Psoas muscle (tissue), 8 donors: Measurements from ENCODE around the gene HEG1. TPM values are rescaled to one million over a fixed set of nuclear protein-coding genes. Genes with fewer than 3 reads are reported as not detected.

Source experiments
- ATAC-seq, 4 donors: fragments of 200-7000 bp; cut with Tn5 transposase; one replicate each; pipeline ENCODE4 v1.9.1; 2020; ENCODE audit warnings: moderate library complexity in 3 of 4, mild to moderate bottlenecking in 2 of 4
- DNase-seq, 2 donors: peaks; one replicate each; pipeline ENCODE4 v3.0.0-alpha.2; 2020
- H3K27ac ChIP-seq: fragments of 200-600 bp; one replicate; pipeline ENCODE4 v1.8.0; 2022
- H3K27me3 ChIP-seq, 3 donors: fragments of 200-600 bp in 1 of 3; one replicate each; pipeline versions ENCODE4 v1.6.1 to v1.8.0; 2013 to 2022; ENCODE audit warnings: low read length in 2 of 3, mild to moderate bottlenecking in 2 of 3, moderate library complexity in 1 of 3; ENCODE audit not compliant: insufficient read depth in 3 of 3
- H3K36me3 ChIP-seq, 2 donors: fragments of 200-600 bp in 1 of 2; one replicate each; pipeline versions ENCODE4 v1.6.1 to v1.8.0; 2013 to 2022; ENCODE audit warnings: low read depth in 1 of 2, mild to moderate bottlenecking in 1 of 2, moderate library complexity in 1 of 2; ENCODE audit not compliant: insufficient read depth in 1 of 2
- H3K4me1 ChIP-seq: fragments of 200-600 bp; one replicate; pipeline ENCODE4 v1.8.0; 2022
- H3K4me3 ChIP-seq: fragments of 200-600 bp; one replicate; pipeline ENCODE4 v1.8.0; 2022; ENCODE audit warnings: mild to moderate bottlenecking
- H3K9me3 ChIP-seq: fragments of 200-600 bp; one replicate; pipeline ENCODE4 v1.8.0; 2022
- CTCF ChIP-seq: fragments of 200-600 bp; IDR thresholded peaks from one replicate; pipeline ENCODE4 v1.8.0; 2022; ENCODE audit warnings: antibody characterized with exemption
- WGBS, 3 donors: extraction: QIAGEN DNeasy Blood & Tissue Kit; methylation state at CpG; one replicate each; pipeline versions ENCODE4 v1.1.6 to v1.1.7; 2013; 5-methylcytosine and 5-hydroxymethylcytosine counted together
- intact Hi-C, 2 donors: fragments of 100-400 bp; cut with DNase I; formaldehyde crosslinking; loops; one replicate each; pipeline versions ENCODE4 v1.11.0 to v1.14.2; 2022
- polyA plus RNA-seq, 3 donors: library from polyadenylated mRNA; stranded (reverse); fragments of 200-250 nt; gene quantifications; one replicate each; pipeline ENCODE4 v1.2.3, GENCODE V29; 2013
- total RNA-seq, 4 donors: library from RNA; stranded (reverse); fragmentation: NEBNext Ultra II Directional in 2 of 4; extraction: Animal tissue kit (Norgen Biotek cat#: 25700) in 2 of 4; gene quantifications; one replicate each; pipeline versions ENCODE4 v1.2.1 to v1.2.4, GENCODE V29; 2021 to 2023
- donor health status: healthy with polysubstance abuse.
- donor health status: DM: no; HTN: no; CAD: no; lungs with moderate emphysema.
- donor health status: Bipolar disorder and iron deficiency.
- donor health status: healthy.
- donor health status: DM: yes; HTN: yes; CAD: no.
- donor health status: DM: no; HTN: no; CAD: no.
- donor health status: DM: no; HTN: no; CAD: no.
- donor health status: DM: yes; HTN: yes; CAD: no.

HEG1 gene
- total and polyA plus RNA-seq, 7 donors = 3.2 to 38.7 (median 11.7) TPM

GRCh38 chr3:125052624-125053303 is 3.0 kb downstream of the HEG1 start:
- Histone ChIP-seq H3K9me3 (no peaks in the 10 kb centered on the region), H3K36me3 (no peaks in the 10 kb centered on the region), H3K4me1 (peaks cover 71% of the 10 kb centered on the region), H3K4me3 (peak overlapping the region; percentile 87), H3K27ac (peak overlapping the region; percentile 80), H3K27me3 (no peaks in the 10 kb centered on the region)
- peak in 1 of 2 donors; percentile 36 for DNase-seq
- 35 to 56% (median 39%) methylated on average over 8 of the region's 8 CpGs for WGBS, 3 donors
- intact Hi-C loops = loop anchor here (5.0 kb wide), 3 partner anchors 50 to 110 kb away; no protein-coding TSS in a partner anchor
- no peak for TF ChIP-seq CTCF
- ATAC-seq = no peak

DNA sequence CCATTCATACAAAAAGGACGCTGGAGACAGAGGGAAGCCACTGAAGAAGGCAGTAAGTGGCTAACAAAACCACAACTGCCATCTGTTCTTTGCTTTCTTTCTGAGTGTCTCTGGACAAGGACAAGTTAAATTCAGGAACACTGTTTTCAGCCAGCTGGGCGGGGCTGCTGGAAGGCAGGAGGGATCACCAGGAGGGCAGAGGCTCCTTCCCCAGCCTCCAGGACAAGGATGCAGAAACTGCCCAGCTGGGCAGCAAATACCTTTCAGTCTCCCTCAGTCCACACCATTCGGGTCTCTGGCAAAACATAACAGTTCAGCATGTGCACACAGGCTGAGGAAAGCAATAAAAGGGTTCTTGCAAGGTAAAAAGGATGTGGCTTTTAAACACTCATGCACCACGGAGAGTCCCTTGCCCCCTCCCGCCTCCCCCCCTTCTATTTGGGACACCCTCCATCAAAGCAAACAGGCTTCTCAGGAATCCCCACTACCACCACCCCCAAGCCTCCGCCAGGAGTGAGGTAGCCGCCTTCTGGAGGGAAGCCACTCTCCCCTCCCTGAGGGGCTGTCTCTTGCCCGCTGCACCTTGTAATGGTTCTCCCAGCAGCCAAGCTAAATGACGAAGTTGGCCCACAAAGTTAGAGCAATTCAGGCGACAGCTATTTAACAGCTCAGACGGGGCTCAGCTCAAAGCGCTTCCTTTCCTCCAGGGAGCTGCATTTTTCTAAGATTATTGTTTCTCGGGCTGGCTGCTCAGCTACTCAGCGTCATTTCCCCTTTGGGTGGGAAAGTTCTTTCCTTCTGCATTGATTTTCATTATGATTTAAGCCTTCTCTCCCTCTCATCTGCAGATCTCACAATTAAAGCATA is 3.8 kb downstream of the HEG1 start:
- peak in 1 of 4 donors; percentile 12 for ATAC-seq
- Histone ChIP-seq H3K4me3 (peak overlapping the region; percentile 87), H3K36me3 (no peaks in the 10 kb centered on the region), H3K9me3 (no peaks in the 10 kb centered on the region), H3K27me3 (no peaks in the 10 kb centered on the region), H3K27ac (peak overlapping the region; percentile 80), H3K4me1 (peaks cover 64% of the 10 kb centered on the region)
- 20 to 31% (median 22%) methylated on average over 14 of the region's 14 CpGs for WGBS, 3 donors
- intact Hi-C loops = loop anchor here (5.0 kb wide), 3 partner anchors 50 to 110 kb away; no protein-coding TSS in a partner anchor
- no peak for TF ChIP-seq CTCF
- peak; percentile 69 to 74 for DNase-seq

DNA sequence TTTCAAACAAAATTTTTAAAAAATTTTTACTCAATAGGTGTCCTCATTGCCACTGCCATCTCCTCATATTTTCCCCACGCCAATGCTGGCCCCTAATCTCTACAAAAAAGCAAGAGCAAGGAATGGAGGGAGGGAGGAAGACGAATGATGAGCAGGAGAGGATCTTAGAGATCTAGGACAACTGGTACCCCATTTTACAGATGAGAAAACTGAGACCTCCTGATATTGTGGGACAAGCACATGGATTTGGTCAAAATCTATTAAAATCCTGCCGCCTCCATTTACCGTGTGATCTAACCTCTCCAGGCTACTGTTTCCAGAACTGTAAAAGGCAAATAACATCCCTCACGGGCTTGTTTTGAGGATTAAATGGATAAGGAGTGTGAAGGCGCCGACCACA is 4.6 kb downstream of the HEG1 start:
- ATAC-seq (no peak), DNase-seq (no peak)
- peaks cover 62% of the 10 kb centered on the region for H3K4me1 ChIP-seq
- peak overlapping the region; percentile 87 for H3K4me3 ChIP-seq
- no peak for TF ChIP-seq CTCF
- H3K9me3 ChIP-seq = no peaks in the 10 kb centered on the region
- H3K27ac ChIP-seq = peak overlapping the region; percentile 54
- no peaks in the 10 kb centered on the region for H3K36me3 ChIP-seq
- WGBS, 3 donors = 70 to 73% (median 71%) methylated on average over 7 of the region's 7 CpGs
- H3K27me3 ChIP-seq = no peaks in the 10 kb centered on the region
- intact Hi-C loops = loop anchor here (5.0 kb wide), 3 partner anchors 49 to 111 kb away; no protein-coding TSS in a partner anchor

GRCh38 chr3:125050488-125051090 is 5.2 kb downstream of the HEG1 start:
- 83 to 92% (median 83%) methylated on average over 6 of the region's 6 CpGs for WGBS, 3 donors
- Histone ChIP-seq H3K27me3 (no peaks in the 10 kb centered on the region), H3K27ac (no peak overlapping the region), H3K9me3 (no peaks in the 10 kb centered on the region), H3K36me3 (no peaks in the 10 kb centered on the region), H3K4me1 (peaks cover 62% of the 10 kb centered on the region), H3K4me3 (no peak overlapping the region)
- no peak for DNase-seq
- no peak for TF ChIP-seq CTCF
- intact Hi-C loops = loop anchor here (5.0 kb wide), 3 partner anchors 48 to 112 kb away; no protein-coding TSS in a partner anchor
- no peak for ATAC-seq
